DMS114 treated with DMSO at 0.1 percent for 48 hours (cell line): Measurements from ENCODE around the gene SIT1.

Experiments
- DNase-seq: peaks from one replicate; lab custom pipeline; 2025; ENCODE audit not compliant: unreplicated experiment; lab: John Stamatoyannopoulos, UW

The SIT1 gene

GRCh38 chr9:35650341-35651158 lies at the start of gene SIT1:
Gene SIT1, minus strand, starts transcription at chr9:35650931. Its CDS starts 78 bp downstream, at chr9:35650853.
- DNase-seq: no peak

- DNase-seq: no peak
These were observed 49.3 kb upstream of the SIT1 start for GRCh38 chr9:35700031-35700430.

- DNase-seq: no peak
These were observed 47.5 kb upstream of the SIT1 start for GRCh38 chr9:35698231-35698630.

GRCh38 chr9:35697486-35697885 lies 46.8 kb upstream of the SIT1 start:
- DNase-seq: no peak

- peak; percentile 21 for DNase-seq
These were observed 45.9 kb upstream of the SIT1 start for GRCh38 chr9:35696520-35697215.

- no peak for DNase-seq
These were observed 45.2 kb upstream of the SIT1 start for GRCh38 chr9:35695943-35696401.

- DNase-seq: no peak
These were observed 41.1 kb upstream of the SIT1 start for GRCh38 chr9:35691757-35692301.

- DNase-seq: no peak
These were observed 40.6 kb upstream of the SIT1 start for GRCh38 chr9:35691334-35691650.

GRCh38 chr9:35690614-35691333 lies 40.0 kb upstream of the SIT1 start:
- peak; percentile 67 for DNase-seq

- DNase-seq: peak; percentile 28
These were observed 39.5 kb upstream of the SIT1 start for GRCh38 chr9:35690294-35690613.

- no peak for DNase-seq
These were observed 39.0 kb upstream of the SIT1 start, which contains the start of gene TPM2 for GRCh38 chr9:35689542-35690293. Gene TPM2, minus strand, starts transcription at chr9:35689925. Its CDS starts 108 bp downstream, at chr9:35689817.

GRCh38 chr9:35688558-35689541 lies 38.1 kb upstream of the SIT1 start:
- DNase-seq: no peak

- DNase-seq: no peak
These were observed 37.3 kb upstream of the SIT1 start for GRCh38 chr9:35687972-35688557.

- no peak for DNase-seq
These were observed 36.6 kb upstream of the SIT1 start for GRCh38 chr9:35687306-35687705.

- no peak for DNase-seq
These were observed 35.8 kb upstream of the SIT1 start for GRCh38 chr9:35686222-35687203.

- DNase-seq: no peak
These were observed 34.8 kb upstream of the SIT1 start for GRCh38 chr9:35685506-35685905.

- no peak for DNase-seq
These were observed 34.2 kb upstream of the SIT1 start for GRCh38 chr9:35684921-35685320.

GRCh38 chr9:35683323-35683722 lies 32.6 kb upstream of the SIT1 start:
- DNase-seq: no peak
